ENCODE measurements around the gene KDM4B.

KDM4B gene

DNA sequence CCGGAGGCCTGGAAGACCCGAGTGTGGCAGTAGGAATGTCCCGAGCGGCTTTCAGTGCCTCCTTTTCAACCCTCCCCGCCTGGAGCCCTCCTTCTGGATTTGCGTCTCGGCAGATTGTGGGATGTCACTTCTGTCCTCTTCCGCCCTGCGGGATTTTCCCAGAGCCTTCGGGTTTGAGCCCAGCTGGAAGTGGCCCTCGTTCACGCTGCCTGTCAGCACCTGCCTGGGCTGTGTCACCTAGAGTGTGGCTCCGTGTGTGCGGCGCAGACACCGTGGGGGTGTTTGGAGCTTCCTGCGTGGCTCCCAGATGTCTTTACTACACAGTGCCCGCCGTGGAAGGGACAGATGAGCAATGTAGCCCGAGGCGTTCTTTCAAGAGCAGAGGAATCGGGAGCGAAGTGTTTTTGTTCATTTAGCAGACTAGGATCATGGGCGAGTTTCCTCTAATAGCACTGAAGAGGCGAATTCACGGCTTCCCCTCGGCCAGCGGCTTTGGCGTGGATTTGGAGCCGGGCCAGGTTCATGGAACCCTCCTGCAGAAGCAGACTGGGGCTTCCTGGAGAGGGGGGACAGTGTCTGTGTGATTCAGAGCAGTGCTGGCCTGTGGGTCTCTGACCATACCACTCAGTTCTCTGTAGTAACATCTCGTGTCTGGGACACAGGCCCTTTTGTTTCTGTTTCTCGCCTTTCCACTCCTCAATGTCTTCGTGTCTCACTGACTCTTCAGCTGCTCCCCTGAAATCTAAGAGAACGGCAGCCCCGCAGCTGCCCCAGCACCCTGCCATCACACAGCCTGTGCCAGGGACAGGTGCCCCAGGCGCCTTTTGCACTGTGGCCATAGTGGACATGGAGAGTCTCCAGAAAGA lies 68.0 kb downstream of the KDM4B start:
- no peak for DNase-seq

GRCh38 chr19:5037936-5038335 lies 69.0 kb downstream of the KDM4B start:
- no peak for DNase-seq

DNA sequence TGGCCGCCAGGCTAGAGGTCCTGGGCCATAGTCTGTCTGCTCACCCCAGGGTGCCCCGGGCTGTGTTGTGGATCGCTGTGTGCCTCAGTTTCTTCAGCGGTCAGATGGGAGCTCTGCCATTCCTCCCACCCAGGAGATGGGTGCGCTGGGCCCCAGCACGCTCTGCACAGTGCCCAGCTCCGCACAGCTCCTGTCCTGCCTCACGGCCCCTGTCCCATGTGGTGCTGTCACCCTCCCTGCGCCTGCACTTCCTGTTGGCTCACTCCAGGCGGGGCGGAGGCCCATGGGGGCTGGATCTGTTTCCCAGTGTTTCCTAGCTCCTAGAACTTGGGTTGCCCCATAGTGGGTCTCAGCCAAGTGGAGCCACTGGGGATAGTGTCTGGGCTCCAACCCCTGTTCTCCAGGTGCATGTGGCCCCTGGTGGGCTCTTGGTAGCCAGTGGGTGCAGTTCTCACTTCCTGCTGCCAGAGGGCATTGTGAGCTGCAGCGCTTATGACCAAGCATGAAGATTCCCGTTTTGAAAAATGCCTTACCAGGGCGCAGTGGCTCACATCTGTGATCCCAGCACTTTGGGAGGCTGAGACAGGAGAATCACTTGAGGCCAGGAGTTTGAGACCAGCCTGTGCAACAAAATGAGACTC lies 69.8 kb downstream of the KDM4B start:
- DNase-seq, result peak in 1 of 2 donors; percentile 19

- DNase-seq, result no peak
These were observed 71.0 kb downstream of the KDM4B start for GRCh38 chr19:5039642-5040543.

- no peak for DNase-seq
These were observed 71.7 kb downstream of the KDM4B start for GRCh38 chr19:5040544-5041167.

DNA sequence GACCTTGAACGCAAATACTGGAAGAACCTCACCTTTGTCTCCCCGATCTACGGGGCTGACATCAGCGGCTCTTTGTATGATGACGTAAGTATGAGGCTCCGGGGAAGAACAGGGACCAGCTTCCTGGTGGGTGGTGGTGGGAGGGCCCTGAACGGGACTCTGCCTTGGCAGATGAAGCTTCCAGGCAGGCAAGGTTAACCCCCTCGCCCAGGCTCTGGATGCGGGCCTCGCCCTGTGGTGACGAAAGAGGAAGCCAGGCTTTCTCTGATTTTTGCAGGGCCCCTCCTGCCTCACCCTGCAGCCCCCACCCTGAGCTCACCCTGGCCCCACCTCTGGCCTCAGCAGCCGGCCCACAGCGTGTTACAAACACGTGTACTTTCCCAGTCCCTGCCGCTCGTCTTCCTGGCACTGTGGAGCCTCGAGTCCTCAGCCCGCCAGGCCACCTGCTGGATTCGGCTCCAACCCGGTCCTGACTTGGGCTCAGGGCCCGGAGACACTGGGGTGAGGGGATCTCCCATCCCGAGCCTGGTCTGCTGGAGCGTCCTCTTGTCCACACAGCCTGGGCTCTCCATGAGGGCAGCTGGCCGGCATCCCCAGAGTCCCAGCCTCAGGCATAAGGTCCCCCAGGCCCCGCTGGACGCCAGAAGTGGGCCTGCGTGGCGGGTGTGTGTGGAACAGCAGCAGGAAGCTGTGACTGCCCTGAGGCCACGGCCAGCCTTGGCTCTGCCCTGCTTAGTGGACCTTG lies 72.4 kb downstream of the KDM4B start:
- DNase-seq, result peak in 1 of 2 donors; percentile 58

DNA sequence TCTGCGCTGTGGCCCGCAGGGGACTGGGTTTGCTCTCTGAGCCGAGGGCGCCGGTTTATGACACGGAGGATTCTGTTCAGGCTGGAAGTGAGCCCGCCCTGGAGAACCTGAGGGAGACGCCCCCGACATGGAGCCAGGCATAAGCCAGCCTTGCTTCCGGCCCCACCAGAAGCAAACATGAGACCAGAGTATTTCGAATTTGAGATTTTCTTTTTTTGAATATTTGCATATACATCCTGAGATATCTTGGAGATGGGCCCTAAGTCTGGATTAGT lies 72.9 kb downstream of the KDM4B start:
- DNase-seq, result no peak

DNA sequence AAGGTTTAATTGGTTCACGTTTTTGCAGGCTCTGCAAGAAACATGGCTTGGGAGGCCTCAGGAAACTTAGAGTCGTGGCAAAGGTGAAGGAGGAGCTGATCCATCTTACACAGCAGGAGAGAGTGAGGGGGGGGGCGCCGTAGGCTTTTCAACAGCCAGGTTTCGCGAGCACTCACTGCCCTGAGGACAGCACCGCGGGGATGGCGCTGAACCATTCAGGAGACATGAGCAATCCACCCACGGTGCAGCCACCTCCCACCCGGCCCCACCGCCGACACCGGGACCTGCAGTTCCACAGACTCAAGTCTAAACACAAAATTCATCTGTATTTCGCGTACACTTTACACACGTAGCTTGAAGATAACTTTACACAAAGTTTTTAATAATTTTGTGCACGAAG lies 73.6 kb downstream of the KDM4B start:
- no peak for DNase-seq

GRCh38 chr19:5045029-5045428 lies 76.1 kb downstream of the KDM4B start:
- no peak for DNase-seq

DNA sequence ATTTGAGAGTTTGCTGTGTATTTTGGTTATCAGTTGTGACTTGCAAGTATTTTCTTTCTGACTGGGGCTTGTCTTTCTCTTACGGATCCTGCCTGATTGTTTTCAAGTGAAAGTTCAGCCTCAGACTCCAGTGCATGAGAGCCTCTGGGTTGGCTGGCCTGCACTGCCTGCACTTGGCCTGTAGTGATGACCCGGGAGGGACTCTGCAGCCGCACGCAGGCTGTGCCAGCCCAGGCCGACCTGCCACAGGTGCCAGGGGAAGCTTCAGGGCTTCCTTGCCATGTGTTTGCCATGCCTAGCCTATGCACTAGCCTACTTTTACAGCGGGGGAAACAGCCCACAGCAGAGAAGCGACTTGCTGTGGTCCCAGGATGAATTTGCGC lies 77.0 kb downstream of the KDM4B start:
- no peak for DNase-seq

GRCh38 chr19:5046339-5047039 lies 77.6 kb downstream of the KDM4B start:
- no peak for DNase-seq

- DNase-seq, result no peak
These were observed 78.5 kb downstream of the KDM4B start for GRCh38 chr19:5047251-5047935.

DNA sequence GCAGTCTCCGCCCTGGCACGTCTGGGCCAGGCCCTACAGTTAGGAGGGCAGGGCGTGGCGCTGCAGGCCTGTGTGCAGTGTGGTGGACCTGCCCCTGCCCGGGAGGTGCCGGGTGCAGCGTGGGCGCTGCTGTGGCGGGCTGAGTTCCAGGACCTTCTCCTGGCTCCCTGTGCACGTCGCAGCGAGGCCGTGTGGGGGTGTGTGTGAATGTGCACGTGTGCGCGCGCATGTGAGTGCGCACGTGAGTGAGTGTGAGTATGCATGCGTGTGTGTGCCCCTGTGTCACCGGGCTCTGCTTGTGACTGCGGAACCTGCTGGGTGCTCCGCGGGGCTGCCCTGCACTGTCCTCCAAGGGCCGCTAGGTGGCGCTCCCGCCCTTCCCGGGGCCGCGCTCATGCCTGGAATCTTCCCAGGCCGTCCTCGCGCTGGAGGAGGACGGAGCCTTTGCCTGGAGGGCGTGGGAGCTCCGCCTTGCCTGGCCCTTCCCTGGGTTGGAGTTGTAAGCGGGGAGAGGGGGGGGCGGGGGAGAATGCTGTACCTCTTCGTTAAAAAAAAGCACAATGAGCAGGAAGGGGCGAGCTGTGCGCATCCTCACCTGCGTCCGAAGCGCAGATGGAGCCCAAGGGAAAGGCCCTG lies 79.3 kb downstream of the KDM4B start:
- peak; percentile 20 to 74 for DNase-seq

GRCh38 chr19:5048727-5049553 lies 80.0 kb downstream of the KDM4B start:
- DNase-seq, result no peak

DNA sequence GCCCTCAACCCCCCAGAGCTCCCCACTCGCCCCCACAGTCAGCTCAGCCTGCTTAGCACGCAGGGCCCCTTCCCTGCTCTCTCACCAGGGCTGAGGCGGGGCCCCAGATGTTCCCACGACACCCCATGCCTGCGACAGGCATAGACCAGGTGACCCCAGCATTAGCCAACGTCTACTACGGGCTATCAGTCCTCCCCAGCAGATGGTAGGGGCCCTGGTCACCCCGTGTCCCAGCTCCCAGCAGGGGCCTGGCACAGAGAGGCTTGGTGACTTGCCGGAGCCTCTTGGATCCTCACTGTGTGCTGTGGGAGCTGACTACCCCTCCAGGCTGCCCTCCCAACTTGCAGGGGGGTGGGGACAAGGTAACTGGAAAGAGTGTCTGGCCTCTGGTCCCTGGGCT lies 80.6 kb downstream of the KDM4B start:
- no peak for DNase-seq

DNA sequence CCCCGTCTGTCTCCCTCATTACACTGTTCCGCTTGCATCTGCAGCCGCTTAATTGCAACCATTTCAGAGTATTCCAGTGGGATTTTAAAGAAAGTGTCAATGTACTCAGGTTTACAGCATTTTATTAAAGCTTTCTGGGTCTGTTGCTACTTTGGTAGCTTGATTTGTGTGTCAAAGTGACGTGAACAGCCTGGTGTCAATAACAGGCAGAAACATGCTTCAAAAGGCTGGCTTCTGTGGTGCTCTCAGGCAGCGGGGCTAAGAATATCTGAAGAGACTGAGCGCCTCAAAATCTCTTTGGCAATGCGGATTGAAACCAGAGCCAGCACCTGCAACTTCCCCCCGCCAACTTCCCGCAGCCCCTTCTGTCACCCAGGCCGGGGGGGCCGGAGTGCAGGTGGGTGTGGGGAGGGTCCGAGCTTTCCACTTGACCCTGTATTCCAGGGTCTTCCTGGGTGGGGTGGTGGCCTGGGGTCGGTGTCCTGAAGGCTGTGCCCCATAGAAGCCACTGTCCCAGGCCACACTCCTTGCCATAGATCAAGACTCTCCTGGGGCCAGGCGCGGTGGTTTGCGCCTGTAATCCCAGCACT lies 81.2 kb downstream of the KDM4B start:
- no peak for DNase-seq

DNA sequence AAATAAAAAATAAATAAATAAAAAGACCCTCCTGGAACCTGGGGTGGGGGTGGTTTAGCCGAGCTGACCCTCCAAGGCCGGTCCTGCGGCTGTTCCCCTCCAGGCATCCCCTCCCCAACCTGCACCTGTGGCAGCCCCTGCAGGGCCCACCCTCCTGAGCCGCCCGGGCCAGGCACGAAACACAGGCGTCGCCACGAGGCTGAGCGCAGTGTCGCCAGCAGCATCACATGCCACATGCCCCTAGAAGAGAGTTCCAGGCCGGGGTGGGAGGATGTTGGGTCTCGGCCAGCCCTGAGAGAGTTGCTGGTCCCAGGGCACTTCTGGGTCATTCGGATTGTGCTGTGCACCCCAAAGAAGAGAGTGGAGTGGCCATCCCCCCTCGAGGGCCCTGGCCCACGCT lies 82.0 kb downstream of the KDM4B start:
- DNase-seq, result no peak

GRCh38 chr19:5051619-5052018 lies 82.7 kb downstream of the KDM4B start:
- no peak for DNase-seq

- DNase-seq, result no peak
These were observed 83.6 kb downstream of the KDM4B start for GRCh38 chr19:5052515-5052914.
